Testis (tissue), 3 donors: ENCODE measurements around the gene DPH3. TPM values are rescaled to one million over a fixed set of nuclear protein-coding genes. Genes with fewer than 3 reads are reported as not detected.

ENCODE experiments used
- DNase-seq: peaks from one replicate; pipeline ENCODE4 v3.0.0-alpha.2; 2019
- H3K27ac ChIP-seq, 2 donors: fragments of 200-600 bp; sonication (generic); one replicate each; pipeline ENCODE4 v1.5.1; 2019
- H3K27me3 ChIP-seq: fragments of 200-600 bp; sonication (generic); one replicate; pipeline ENCODE4 v1.5.1; 2019
- H3K36me3 ChIP-seq: fragments of 200-600 bp; sonication (generic); one replicate; pipeline ENCODE4 v1.5.1; 2017; ENCODE audit warnings: low read depth; ENCODE audit errors: missing control alignments
- H3K4me1 ChIP-seq: fragments of 200-600 bp; sonication (generic); one replicate; pipeline ENCODE4 v1.5.1; 2019
- H3K4me3 ChIP-seq, 2 donors: fragments of 200-600 bp; sonication (generic); one replicate each; pipeline ENCODE4 v1.5.1; 2017 to 2019
- H3K9me3 ChIP-seq: fragments of 200-600 bp; sonication (generic); one replicate; pipeline ENCODE4 v1.5.1; 2017
- CTCF ChIP-seq, 3 experiments: fragments of 450-650 bp in 2 of 3; fragments of 200-600 bp in 1 of 3; sonication (generic) in 1 of 3; IDR thresholded peaks; one replicate each; pipeline ENCODE4 v1.5.1; 2016 to 2019; ENCODE audit warnings: antibody characterized with exemption in 3 of 3, mild to moderate bottlenecking in 2 of 3, moderate library complexity in 1 of 3
- POLR2A ChIP-seq: fragments of 450-650 bp; IDR thresholded peaks from one replicate; pipeline ENCODE4 v1.6.1; 2017; ENCODE audit warnings: antibody characterized with exemption, mild to moderate bottlenecking, moderate library complexity
- WGBS, 2 donors: methylation state at CpG; one replicate each; pipeline ENCODE4 v1.1.5; 2018; 5-methylcytosine and 5-hydroxymethylcytosine counted together
- intact Hi-C: fragments of 100-400 bp; cut with DNase I; formaldehyde crosslinking; loops from one replicate; pipeline ENCODE4 v1.15.1; 2023; ENCODE audit warnings: low total_unique reads
- polyA plus RNA-seq: library from polyadenylated mRNA; stranded (reverse); fragments of 350-450 nt; fragmentation: Illumina TruSeq; extraction: RNeasy Lipid Tissue Mini Kit (QIAGEN cat#74804); gene quantifications from one replicate; pipeline ENCODE4 v1.2.3, GENCODE V29; 2014; ENCODE audit warnings: low read depth, low replicate concordance; ENCODE audit not compliant: insufficient read depth
- total RNA-seq, 2 donors: library from RNA; depleted of rRNA; stranded (reverse); fragments of >200 nt; gene quantifications; one replicate each; pipeline ENCODE4 v1.2.3, GENCODE V29; 2016

Gene DPH3
- total and polyA plus RNA-seq, 3 donors from 2014 or later: 14.6 to 23.6 (median 14.7) TPM

- H3K4me1 ChIP-seq: no peaks in the 10 kb centered on the region
- no peak for DNase-seq
- no peak overlapping the region for H3K27ac ChIP-seq
- no peaks in the 10 kb centered on the region for H3K9me3 ChIP-seq
- intact Hi-C loops: no loop called here
- no peak overlapping the region for H3K4me3 ChIP-seq
- H3K27me3 ChIP-seq: no peaks in the 10 kb centered on the region
- 59 to 79% methylated on average over 2 of the region's 2 CpGs for WGBS, 2 donors
- TF ChIP-seq POLR2A: no peak
- TF ChIP-seq CTCF (IDR thresholded peaks at IDR 0.05): no peak
- H3K36me3 ChIP-seq: no peaks in the 10 kb centered on the region
These were observed 38.4 kb upstream of the DPH3 start for GRCh38 chr3:16303037-16303575.

GRCh38 chr3:16302082-16302631, 37.4 kb upstream of the DPH3 start:
- H3K36me3 ChIP-seq: no peaks in the 10 kb centered on the region
- H3K27ac ChIP-seq: no peak overlapping the region
- no peak overlapping the region for H3K4me3 ChIP-seq
- 82 to 83% methylated on average over 6 of the region's 6 CpGs for WGBS, 2 donors
- no peak for TF ChIP-seq CTCF (IDR thresholded peaks at IDR 0.05)
- no peak for TF ChIP-seq POLR2A
- DNase-seq: no peak
- intact Hi-C loops: no loop called here
- H3K9me3 ChIP-seq: no peaks in the 10 kb centered on the region
- H3K27me3 ChIP-seq: no peaks in the 10 kb centered on the region
- no peaks in the 10 kb centered on the region for H3K4me1 ChIP-seq

GRCh38 chr3:16301507-16301906, 36.8 kb upstream of the DPH3 start:
- WGBS, 2 donors: 67 to 68% methylated on average over 6 of the region's 6 CpGs
- H3K27ac ChIP-seq: no peak overlapping the region
- no peaks in the 10 kb centered on the region for H3K4me1 ChIP-seq

GRCh38 chr3:16300881-16301359, 36.2 kb upstream of the DPH3 start:
- no peak for DNase-seq
- no peaks in the 10 kb centered on the region for H3K36me3 ChIP-seq
- WGBS, 2 donors: 95 to 96% methylated on average over 2 of the region's 2 CpGs
- no peaks in the 10 kb centered on the region for H3K9me3 ChIP-seq
- TF ChIP-seq POLR2A (no peak), CTCF (IDR thresholded peaks at IDR 0.05) (no peak)
- H3K4me3 ChIP-seq: no peak overlapping the region
- no peaks in the 10 kb centered on the region for H3K4me1 ChIP-seq
- intact Hi-C loops: no loop called here
- no peaks in the 10 kb centered on the region for H3K27me3 ChIP-seq
- no peak overlapping the region for H3K27ac ChIP-seq

More at GRCh38 chr3:16301507-16301906, 36.8 kb upstream of the DPH3 start:
- Histone ChIP-seq H3K4me3 (no peak overlapping the region), H3K9me3 (no peaks in the 10 kb centered on the region), H3K27me3 (no peaks in the 10 kb centered on the region), H3K36me3 (no peaks in the 10 kb centered on the region)
- intact Hi-C loops: no loop called here
- no peak for DNase-seq
- TF ChIP-seq CTCF (IDR thresholded peaks at IDR 0.05): no peak
- TF ChIP-seq POLR2A: no peak

GRCh38 chr3:16300307-16300706, 35.6 kb upstream of the DPH3 start:
- DNase-seq: no peak
- Histone ChIP-seq H3K27me3 (no peaks in the 10 kb centered on the region), H3K36me3 (no peaks in the 10 kb centered on the region), H3K27ac (no peak overlapping the region), H3K9me3 (no peaks in the 10 kb centered on the region), H3K4me3 (no peak overlapping the region), H3K4me1 (no peaks in the 10 kb centered on the region)
- TF ChIP-seq CTCF (IDR thresholded peaks at IDR 0.05): no peak
- TF ChIP-seq POLR2A: no peak
- intact Hi-C loops: no loop called here
- 79 to 86% methylated on average over 2 of the region's 2 CpGs for WGBS, 2 donors
